ENCODE measurements around the gene WNT8B. TPM values are rescaled to one million over a fixed set of nuclear protein-coding genes. Genes with fewer than 3 reads are reported as not detected.

WNT8B gene
- total RNA-seq, 1 experiment from 2014 or later = not detected

- CTCF ChIA-PET = no interaction called here
- no peaks in the 10 kb centered on the region for H3K9me3 ChIP-seq (ENCODE audit: control insufficient read depth, insufficient read depth, low read depth, low read length)
- TF ChIP-seq CTCF (IDR thresholded peaks at IDR 0.05) = no peak
- no peak for TF ChIP-seq REST (IDR thresholded peaks at IDR 0.05; ENCODE audit: insufficient read depth in 1 of 2, low read depth in 2 of 2, low read length in 1 of 2)
- no peak for TF ChIP-seq POLR2AphosphoS5 (IDR thresholded peaks at IDR 0.05; ENCODE audit: low read depth, low read length)
- TF ChIP-seq SIN3A (IDR thresholded peaks at IDR 0.05; ENCODE audit: borderline replicate concordance, insufficient read depth, low read depth, low read length) = no peak
- TF ChIP-seq TCF7L2 (IDR thresholded peaks at IDR 0.05; ENCODE audit: low read depth, low read length) = no peak
- no peaks in the 10 kb centered on the region for H3K27me3 ChIP-seq (ENCODE audit: control insufficient read depth, insufficient read depth, low read length)
- no peaks in the 10 kb centered on the region for H3K4me1 ChIP-seq (ENCODE audit: control insufficient read depth, insufficient read depth, low read length)
- in situ Hi-C loops (cut with HindIII; ENCODE audit: low pct_unique_long_range_greater_than_20kb, low sequenced_read_pairs) (no loop called here), intact Hi-C loops (cut with micrococcal nuclease; ENCODE audit: unreplicated experiment) (no loop called here)
- ATAC-seq (peak; percentile 60; the same call in 1 of the 2 replicates), DNase-seq (ENCODE audit: low read depth, low spot score) (no peak)
- no peaks in the 10 kb centered on the region for H3K36me3 ChIP-seq (ENCODE audit: control insufficient read depth, insufficient read depth, low read length)
- H3K4me3 ChIP-seq (ENCODE audit: low read depth in 2 of 2, low read length in 2 of 2) = no peak overlapping the region
- BruUV-seq (replicated peaks) = no TSS peak
- POLR2A ChIA-PET = no interaction called here
- H3K27ac ChIP-seq (ENCODE audit: low read length) = no peak overlapping the region; the same call in 1 of the 2 replicates
Observed at GRCh38 chr10:100419911-100420449, 42.8 kb upstream of the WNT8B start.

- intact Hi-C loops (cut with micrococcal nuclease; ENCODE audit: unreplicated experiment) (no loop called here), in situ Hi-C loops (cut with HindIII; ENCODE audit: low pct_unique_long_range_greater_than_20kb, low sequenced_read_pairs) (no loop called here)
- H3K36me3 ChIP-seq (ENCODE audit: control insufficient read depth, insufficient read depth, low read length) = no peaks in the 10 kb centered on the region
- no peaks in the 10 kb centered on the region for H3K27me3 ChIP-seq (ENCODE audit: control insufficient read depth, insufficient read depth, low read length)
- H3K4me1 ChIP-seq (ENCODE audit: control insufficient read depth, insufficient read depth, low read length) = no peaks in the 10 kb centered on the region
- no peak overlapping the region for H3K27ac ChIP-seq (ENCODE audit: low read length)
- ATAC-seq (no peak), DNase-seq (ENCODE audit: low read depth, low spot score) (no peak)
- ChIA-PET CTCF (interaction anchor here (0.7 kb wide), 1 partner anchor 130 kb away, joined by 5 read pairs; no protein-coding TSS in a partner anchor), POLR2A (no interaction called here)
- no peaks in the 10 kb centered on the region for H3K9me3 ChIP-seq (ENCODE audit: control insufficient read depth, insufficient read depth, low read depth, low read length)
- BruUV-seq (replicated peaks) = no TSS peak
- H3K4me3 ChIP-seq (ENCODE audit: low read depth in 2 of 2, low read length in 2 of 2) = no peak overlapping the region
- TF ChIP-seq SIN3A (IDR thresholded peaks at IDR 0.05; ENCODE audit: borderline replicate concordance, insufficient read depth, low read depth, low read length) (no peak), TCF7L2 (IDR thresholded peaks at IDR 0.05; ENCODE audit: low read depth, low read length) (no peak), POLR2AphosphoS5 (IDR thresholded peaks at IDR 0.05; ENCODE audit: low read depth, low read length) (no peak), REST (IDR thresholded peaks at IDR 0.05; ENCODE audit: insufficient read depth in 1 of 2, low read depth in 2 of 2, low read length in 1 of 2) (no peak), CTCF (IDR thresholded peaks at IDR 0.05) (no peak)
Observed at GRCh38 chr10:100427374-100427773, 35.4 kb upstream of the WNT8B start.

Measured in Panc1 (cell line).